GM19463 (cell line): Measurements from ENCODE around the gene RAB4B.
"Not testable (repeated sequence)": the region's sequence is repeated elsewhere in the genome, so short reads cannot be mapped to it uniquely, and the experiment has no call there.

ENCODE experiments used
- ATAC-seq: cut with Tn5 transposase; IDR thresholded peaks from one replicate; pipeline ENCODE4 v1.9.1; 2021; ENCODE audit warnings: mild to moderate bottlenecking, moderate library complexity; ENCODE audit not compliant: unreplicated experiment

Gene RAB4B

GRCh38 chr19:40842012-40842411 is 64.0 kb downstream of the RAB4B start:
- ATAC-seq, result not testable (repeated sequence)

- ATAC-seq, result not testable (repeated sequence)
Observed at GRCh38 chr19:40842997-40843652, 65.1 kb downstream of the RAB4B start.

- not testable (repeated sequence) for ATAC-seq
Observed at GRCh38 chr19:40843653-40844052, 65.6 kb downstream of the RAB4B start.
